Measurements from ENCODE around the gene AFG3L2.
"Not testable (repeated sequence)": the region's sequence is repeated elsewhere in the genome, so short reads cannot be mapped to it uniquely, and the experiment has no call there.

AFG3L2 gene

DNA sequence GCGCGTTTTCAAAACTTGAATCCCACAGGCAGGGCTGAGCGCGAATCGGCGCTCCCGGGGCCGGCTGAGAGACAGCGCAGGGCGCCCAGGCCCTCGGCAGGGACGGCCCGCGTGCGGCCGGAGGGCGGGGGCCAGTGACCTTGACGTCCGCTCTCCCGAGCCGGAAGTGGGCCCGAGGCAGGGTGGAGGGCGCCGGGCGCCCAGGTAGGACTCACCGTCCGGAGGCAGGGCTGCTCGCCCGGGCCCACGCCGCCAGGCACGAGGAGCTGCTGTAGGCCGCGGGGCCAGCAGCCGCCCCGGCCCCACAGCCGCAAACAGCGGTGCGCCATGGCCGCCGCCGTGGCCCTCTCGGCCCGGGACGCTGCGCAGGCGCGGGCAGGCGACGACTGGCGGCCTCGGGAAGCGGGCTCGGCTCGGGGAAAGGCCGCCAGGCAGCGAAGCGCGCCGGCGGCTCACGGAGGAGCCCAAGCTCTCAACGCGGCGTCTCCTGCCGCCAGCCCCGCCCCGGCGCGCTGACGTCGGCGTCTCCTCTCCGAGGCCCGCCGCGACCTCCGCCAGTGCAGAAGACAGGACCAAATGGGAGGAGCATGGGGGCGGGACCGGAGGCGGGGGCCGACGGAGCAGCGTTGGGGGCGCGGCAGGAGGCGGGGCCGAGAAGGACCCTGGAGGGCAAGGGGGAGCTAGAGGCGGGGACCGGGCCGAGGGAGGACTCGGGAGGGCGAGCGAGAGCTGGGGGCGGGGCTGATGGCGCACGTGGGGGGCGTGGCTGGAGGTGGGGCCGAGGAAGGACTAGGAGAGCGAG lies at the start of gene AFG3L2:
Gene AFG3L2, minus strand, starts transcription at position 474 of the 802 bp plus-strand sequence. Its CDS starts 145 bp downstream, at position 329.
- DNase-seq = peak; percentile 100

DNA sequence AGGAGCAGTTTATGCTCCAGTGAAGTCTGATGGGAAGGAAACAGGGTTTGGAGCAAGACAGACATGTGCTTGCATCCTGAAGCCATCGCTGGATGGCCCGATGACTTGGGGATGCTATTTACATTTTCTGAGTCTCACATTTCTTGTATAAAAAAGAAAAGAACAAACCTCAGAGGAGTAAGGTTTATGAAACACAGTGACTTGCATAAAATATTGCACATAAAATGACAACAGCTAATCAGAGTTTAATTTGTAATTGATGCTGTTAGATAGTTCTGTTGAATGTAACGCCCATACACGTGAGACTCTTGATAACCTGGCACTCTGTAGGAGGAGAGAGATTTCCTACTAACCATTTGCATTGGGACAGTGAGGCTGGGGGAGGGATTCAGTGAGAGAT lies 47.2 kb upstream of the AFG3L2 start:
- no peak for DNase-seq

DNA sequence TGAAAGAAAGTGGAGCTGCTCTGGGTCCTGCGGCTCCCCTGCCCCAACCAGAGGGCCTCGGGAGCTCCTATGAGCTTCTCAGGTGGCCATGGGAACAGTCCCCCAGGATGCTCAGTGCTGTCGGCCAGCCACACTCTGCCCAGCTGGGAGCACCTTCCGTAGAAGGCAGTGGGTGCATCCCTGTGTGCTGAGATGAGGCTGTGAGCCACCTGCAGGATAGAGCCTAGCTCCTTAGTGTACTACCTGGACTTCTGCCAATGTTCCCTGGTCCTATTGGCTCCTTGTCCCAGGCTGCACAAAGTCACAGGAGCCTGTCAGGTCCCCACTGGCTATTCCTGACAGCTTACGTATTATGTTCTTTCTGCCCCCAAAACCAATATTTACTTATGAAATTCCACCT lies 46.8 kb upstream of the AFG3L2 start:
- DNase-seq = no peak

DNA sequence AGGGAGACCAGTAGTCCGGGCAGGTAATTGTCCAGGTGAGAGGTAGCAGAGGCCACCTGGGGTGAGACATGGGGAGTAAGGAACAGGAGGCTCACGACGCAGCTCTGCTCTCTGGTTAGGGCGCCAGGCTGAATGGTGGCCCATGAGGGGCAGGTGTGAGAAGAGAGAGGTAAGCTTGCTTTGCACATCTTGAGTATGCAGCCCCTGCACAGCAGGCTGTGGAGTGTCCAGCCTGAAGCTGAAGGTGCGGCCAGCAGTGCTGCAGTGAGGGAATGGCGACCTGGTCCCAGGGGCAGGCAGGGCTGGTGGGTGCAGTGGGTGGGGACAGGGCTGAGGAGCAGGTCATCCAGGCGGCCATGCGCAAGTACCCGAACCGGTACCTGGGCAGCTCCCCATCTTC lies 46.4 kb upstream of the AFG3L2 start:
- no peak for DNase-seq

DNA sequence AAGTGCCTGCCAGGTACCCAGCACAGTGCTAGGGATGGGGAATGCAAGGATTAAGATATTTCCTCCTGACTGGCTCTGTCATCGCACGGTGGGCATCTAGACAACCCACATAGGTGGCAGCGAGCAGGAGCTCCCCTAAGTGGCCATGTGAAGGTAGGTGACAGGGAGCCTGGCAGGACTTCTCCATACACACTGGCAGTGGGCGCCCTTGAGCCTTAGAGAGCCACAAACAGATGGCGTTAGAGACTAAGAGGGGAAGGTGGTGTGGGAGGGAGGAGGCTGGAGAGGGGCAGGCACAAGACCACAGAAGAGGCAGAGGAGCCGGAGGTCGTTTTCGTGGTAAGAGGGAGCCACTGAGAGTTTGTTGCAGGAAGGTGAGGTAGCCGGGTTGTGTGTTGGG lies 45.9 kb upstream of the AFG3L2 start:
- peak; percentile 37 for DNase-seq

DNA sequence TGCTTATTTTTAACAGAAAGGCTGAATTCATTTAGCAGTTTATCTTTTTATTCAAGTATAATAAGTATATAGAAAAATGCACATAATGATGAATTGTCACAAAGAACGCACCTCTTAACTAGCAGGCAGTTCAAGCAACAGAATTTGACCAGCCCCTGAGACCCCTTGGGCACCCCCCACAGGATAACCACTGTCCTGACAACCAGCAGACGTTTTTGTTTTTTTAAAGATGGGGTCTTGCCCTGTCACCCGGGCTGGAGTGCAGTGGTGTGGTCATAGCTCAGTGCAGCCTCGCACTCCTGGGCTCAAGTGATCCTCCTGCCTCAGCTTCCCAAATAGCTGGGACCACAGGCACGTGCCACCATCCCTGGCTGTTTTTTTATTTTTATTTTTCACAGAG lies 44.7 kb upstream of the AFG3L2 start:
- no peak for DNase-seq

DNA sequence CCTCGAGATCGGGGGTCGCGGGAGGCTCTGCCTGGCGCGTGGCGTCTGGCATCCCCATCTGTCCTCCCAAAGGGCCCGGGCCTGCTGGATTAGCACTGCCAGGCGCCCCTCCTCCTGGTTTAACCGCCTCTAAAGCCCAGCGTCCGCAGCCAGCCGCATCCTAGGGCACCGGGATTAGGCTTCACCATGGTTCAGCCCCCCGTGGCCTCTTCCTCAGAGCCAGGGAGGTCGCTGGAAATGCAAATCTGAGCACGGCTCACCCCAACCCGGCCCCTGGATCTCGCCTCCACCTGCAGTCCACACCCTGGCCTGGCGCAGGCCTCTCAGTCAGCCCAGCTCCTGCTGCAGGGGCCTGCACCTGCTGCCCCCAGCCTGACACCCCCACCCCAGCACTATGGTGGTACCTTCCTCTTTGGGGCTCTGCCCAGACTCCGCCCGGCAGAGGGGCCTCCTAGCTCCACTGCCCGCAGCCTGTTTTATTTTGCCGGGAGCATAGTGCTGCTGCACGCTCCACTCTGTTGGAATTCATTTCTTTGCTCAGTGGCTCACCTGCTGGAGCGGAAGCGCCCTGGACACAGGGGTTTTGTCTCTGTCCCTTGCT lies 43.9 kb upstream of the AFG3L2 start:
- no peak for DNase-seq

DNA sequence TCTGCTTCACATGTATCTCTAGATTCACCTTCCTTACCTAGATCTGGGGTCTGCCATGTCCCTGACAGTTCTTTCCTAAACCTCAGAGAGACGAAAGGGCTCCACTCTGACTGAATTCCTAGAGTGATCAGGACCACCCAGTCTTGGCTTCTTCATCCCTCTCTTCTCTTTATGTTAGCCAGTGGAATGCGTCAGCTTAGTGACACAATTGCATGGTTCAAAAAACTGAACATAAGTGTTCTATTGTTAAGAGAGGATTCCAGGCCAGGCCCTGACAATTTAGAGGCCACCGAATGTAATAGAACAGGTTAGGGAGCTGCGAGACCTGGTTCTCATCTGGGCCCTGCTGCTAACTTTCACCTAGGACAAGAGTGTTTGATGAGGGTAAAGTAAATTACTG lies 40.7 kb upstream of the AFG3L2 start:
- DNase-seq = no peak

DNA sequence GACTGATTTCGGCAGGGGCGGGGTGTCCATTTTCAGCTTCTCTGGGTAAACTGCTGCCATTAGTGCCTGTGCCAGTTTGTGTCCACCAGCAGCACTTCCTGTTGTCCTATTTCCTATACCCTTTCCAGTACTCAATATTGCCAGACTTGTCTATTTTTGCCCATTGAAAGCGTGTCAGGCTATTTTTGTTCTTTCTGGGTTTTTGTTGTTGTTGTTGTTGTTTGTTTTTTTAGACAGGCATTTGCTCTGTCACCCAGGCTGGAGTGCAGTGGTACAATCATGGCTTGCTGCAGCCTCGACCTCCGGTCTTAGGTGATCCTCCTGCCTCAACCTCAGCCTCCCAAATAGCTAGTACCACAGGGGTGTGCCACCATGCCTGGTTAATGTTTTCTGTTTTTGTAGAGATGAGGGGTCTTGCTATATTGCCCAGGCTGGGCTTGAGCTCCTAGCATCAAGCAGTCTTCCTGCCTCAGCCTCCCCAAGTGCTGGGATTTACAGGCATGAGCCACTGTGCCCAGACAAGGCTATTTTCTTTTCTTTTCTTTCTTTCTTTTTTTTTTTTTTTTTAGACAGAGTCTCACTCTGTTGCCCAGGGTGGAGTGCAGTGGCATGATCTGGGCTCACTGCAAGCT lies 39.2 kb upstream of the AFG3L2 start:
- DNase-seq = no peak

DNA sequence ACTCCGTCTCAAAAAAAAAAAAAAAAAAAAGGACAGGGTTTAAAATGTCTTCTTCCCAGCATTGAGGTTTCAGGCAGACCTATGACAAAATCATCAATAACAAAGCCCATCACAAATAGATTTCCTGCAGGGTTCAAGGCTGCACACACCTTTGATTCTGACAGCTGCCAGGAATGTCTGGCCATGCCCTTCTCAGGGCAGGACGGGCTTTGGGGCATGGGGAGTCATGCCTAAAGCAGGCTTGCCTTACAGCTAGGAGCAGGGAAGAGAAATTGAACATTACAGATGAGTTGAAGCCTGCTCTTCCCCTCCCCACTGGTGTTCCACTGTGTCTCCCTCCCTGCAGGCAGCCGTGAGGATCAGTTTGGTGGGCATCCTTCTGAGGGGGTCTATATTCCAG lies 34.4 kb upstream of the AFG3L2 start:
- DNase-seq = no peak

DNA sequence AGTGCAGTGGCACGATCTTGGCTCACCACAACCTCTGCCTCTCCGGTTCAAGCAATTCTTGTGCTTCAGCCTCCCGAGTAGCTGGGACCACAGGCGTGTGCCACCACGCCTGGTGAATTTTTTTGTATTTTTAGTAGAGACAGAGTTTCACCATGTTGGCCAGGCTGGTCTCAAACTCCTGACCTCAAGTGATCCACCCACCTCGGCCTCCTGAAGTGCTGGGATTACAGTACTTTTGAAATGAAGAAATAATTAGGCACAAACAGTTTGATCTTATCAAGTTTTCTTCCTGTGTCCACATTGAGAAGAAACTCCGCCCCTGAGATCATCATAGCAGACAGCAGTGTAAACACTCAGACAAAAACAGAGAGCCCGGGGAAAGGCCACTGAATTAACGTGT lies 33.7 kb upstream of the AFG3L2 start:
- DNase-seq = not testable (repeated sequence)

DNA sequence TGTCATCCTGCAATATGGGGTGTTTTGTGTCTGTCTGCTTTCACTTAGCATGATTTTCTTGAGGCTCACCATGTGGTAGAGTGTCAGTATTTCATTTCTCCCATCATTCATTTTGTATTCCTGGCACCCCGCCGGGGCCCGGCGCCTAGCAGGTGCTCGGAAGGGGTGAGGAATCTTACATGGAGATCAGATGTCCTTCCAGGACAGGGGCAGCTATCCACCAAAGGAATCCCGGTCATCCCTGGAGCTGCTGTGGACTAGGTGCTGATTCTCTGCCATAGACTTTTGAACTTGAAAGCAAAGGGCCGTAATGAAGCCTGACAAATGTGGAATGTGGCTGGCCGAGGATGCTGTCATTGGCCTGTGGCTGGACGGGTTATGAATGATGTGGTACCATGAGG lies 33.1 kb upstream of the AFG3L2 start:
- no peak for DNase-seq

DNA sequence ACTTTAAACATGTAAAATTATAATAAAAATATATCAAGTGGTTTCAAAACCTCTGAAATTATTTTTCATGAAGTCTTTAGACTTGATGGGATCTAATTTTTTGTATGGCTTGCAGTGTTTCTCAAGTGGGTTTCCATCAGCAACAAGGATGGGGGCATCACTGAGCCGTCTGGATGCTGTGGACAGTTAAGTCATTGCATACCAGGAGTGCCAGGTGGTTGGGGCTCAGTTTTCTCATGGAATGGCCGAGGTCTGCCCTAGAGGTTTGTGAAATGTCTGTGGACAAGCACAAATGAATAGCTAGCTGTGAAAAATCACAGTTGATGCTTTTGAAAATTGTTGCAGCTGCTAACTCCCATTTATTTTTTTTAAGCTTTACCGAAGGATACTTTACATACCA lies 32.4 kb upstream of the AFG3L2 start:
- DNase-seq = no peak

DNA sequence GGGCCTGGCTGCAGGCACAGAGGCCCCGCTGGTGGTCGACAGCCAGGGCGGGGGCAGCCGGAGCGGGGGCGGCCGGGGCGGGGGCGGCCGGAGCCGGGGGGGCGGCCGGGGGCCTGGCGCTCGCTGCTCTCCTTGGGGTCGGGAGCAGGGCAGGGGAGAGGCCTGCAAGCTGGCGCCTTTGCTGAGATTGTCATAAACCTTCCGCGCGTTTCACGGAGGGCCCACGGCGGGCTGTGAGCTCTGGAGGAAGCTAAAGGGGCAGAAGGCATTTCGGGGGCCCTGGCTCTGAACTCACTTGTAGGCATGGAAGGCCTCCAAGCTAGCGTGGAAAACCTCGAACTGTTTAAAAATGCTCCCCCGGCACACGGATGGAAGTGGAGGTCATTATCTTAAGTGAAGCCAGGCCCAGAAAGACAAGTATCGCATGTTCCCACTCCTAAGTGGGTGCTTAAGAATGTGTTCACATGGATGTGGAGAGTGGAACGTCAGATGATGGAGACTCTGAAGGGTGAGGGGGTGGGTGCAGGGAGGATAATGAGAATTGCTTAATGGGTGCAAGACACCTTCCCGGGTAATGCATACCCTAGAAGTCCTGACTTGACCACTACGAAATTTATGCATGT lies 31.3 kb upstream of the AFG3L2 start:
- DNase-seq = no peak

DNA sequence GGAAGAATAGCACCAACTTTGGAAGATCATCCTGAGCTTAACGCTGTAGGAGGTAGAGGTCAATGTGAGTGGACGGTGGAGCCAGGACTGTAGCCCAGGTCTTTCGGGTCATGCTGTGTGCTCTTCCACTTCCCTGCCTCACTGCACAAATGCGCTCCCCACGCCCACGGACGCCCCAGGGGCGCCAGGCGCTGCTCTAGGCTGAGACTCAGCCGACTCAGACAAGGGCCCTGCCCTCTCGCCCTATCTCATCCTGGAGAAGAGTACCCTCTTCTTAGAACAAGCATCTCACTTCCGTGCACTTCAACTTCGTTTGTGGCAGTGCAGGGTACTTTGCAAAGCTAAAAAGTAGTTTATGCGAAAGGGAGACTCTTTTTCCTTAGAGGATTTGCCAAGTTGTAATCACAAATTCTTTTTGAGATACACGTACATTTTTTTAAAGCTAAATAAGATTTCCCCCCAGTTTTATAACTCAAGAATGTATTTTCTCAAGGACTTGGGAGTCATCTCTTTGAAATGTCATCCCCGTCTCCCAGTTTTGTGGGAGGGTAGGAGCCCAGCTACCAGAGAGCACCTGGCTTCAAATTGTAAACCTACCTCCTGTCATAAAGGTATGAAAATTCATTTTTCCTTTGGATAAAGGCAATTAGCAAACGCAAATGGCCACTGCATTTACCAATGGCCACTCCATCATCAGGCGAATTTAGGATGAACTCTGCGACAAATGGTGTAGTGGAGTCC lies 29.5 kb upstream of the AFG3L2 start:
- no peak for DNase-seq

DNA sequence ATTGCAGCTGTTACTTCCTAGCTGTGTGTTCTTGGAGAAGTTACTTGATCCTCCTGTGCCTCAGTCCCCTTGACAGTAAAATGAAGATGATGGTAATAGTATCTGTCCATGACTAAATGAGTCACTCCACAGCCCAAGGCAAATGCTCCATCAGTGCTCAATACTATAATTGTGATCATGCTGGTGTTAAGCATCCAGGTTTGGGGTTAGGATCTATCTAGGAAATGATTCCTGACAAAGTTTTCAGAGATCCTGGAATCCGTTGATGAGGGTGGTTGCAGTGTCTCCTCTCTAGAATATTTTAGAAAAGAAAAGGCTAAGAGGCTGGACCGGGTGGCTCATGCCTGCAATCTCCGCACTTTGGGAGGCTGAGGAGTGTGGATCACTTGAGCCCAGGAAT lies 28.0 kb upstream of the AFG3L2 start:
- no peak for DNase-seq

DNA sequence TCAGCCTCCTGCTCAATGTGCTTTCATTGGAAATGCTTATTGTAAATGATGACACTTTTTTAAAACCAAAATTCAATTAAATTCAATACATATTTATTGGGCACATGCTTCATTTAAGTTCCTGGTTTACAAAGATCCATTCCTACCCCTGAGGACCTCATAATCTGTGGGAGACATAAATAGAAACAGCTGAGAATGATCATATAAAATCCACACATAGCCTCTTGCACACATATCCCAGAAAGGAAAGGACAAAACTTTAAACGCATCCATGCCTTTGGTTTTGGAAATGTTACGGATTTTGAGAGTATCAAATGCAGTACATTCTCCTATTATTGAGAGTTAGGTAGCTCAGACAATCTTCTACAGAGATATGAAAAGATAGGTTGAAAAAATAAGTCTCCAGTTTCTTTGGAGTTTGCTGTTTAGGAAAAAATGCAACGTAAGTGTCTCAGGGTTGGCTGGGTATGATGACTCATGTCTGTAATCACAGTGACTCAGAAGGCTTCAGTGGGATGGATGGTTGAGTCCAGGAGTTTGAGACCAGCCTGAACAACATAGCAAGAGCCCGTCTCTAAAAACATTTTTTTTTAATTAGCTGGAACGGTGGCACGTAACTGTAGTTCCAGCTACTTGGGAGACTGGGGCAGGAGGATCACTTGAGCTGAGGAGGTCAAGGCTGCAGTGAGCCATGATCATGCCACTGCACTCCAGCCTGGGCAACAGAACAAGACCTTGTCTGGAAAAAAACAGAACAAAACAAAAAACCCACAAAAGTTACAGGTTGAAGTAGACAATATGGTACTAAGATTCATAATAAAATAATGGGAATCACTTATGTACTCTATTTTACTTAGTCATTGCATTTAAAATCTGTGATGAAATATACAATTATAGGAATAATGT lies 26.8 kb upstream of the AFG3L2 start:
- peak; percentile 60 for DNase-seq

DNA sequence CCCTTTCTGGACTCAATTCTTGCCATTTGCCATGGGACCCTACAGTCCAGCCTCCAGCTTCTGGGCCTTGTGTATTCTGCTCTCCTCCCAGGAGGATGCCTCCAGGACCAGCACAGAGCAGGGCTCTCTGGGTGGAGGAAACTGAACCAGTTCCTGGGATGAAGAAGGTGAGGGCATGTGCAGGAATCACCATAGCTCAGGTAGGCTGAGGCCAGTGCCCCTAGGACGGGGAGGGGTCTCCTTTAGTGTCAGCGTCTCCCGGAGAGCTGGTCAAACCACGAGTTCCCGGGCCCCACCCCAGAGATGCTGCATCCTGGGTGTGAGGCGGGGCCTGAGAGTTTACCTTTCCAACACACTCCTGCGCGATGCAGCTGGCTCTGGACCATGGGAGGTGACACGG lies 24.9 kb upstream of the AFG3L2 start:
- DNase-seq = no peak

DNA sequence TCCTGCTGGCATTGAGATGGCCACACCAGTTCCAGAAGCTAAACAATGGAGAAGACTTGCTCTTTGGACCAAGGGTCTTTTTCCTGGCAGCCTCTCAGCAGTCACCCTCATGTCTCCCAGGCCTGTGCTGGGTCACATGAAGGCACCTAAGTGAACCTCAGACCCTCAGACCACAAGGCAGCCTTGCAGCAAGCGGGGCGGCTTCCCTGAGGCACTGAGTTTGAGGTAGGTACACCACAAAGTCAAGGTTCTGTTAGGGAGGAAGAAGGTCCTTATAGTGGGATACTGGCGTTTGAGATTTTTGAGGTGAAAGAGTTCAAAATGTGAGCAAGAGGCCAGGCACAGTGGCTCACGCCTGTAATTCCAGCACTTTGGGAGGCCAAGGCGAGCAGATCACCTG lies 22.2 kb upstream of the AFG3L2 start:
- no peak for DNase-seq

DNA sequence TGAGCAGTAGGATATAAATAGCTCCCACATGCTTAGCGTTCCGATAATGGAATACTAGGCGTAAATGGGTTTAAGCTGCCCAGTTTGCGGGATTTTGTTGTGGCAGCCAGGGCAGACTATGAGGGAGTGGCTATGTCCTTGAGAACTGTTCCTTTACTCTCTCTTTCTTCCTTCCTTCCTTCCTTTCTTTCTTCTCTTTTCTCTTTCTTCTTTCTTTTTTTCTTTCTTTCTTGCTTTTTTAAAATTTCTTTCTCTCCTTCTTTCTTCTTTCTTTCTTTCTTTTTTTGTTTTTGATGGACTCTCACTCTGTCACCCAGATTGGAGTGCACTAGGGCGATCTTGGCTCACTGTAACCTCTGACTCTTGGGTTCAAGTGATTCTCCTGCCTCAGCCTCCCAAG lies 21.6 kb upstream of the AFG3L2 start:
- no peak for DNase-seq

DNA sequence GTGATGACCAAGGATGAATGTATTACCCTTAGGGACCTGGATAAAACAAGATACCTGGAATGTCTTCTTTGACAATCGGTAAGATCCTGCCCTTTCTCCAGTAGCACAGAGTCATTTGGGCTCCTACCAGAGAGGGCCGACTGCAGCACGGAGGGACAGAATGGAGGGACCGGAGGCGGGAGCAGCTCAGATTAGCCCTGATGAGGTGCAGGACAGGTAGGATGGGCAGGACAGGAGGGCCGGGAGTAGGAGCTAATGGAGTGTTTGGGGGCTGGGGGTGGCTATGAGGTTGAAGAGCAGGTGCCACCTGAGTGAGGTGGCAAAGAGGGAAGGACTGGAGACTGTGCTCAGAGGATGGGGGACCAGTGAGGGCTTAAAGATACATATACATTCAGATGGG lies 20.8 kb upstream of the AFG3L2 start:
- no peak for DNase-seq

DNA sequence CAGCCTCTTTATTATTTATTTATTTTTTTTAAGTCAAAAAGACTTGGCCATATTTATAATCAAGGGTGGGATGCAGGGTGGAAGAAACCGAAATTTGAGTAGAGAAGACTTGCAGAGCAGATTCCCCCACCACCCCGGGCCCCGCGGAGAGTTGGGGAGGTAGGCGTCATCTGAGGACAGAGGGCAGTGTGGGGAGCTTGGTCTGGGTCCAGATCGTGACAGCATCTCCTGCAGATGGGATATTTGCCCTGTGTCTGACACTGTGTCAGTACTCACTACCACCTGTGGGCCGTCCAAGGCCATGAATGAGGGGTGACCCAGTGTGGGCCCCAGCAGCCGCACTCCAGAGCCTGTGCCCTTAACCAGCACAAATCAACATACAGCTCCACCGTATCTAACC lies 20.2 kb upstream of the AFG3L2 start:
- DNase-seq = no peak

All from activated CD4-positive, alpha-beta T cell treated with anti-CD3 and anti-CD28 coated beads, Interleukin-2, Interleukin-6, amounts not matched to agents 100 ng/mL and 50 ng/mL, durations not matched to agents 16 hours and 8 hours (primary cell).